Cardiac septum (tissue), 1 donor: Measurements from ENCODE around the gene LSM8. TPM values are rescaled to one million over a fixed set of nuclear protein-coding genes. Genes with fewer than 3 reads are reported as not detected.
A peak's percentile ranks its signal among the peaks of the same experiment; 100 is the strongest.
"Not testable (repeated sequence)": the region's sequence is repeated elsewhere in the genome, so short reads cannot be mapped to it uniquely, and the experiment has no call there.

Experiments used
- DNase-seq: peaks from one replicate; pipeline ENCODE4 v3.0.0-alpha.2; 2020; ENCODE audit warnings: low spot score
- intact Hi-C: fragments of 100-400 bp; cut with DNase I; formaldehyde crosslinking; loops from one replicate; pipeline ENCODE4 v1.14.0; 2022
- total RNA-seq: library from RNA; stranded (reverse); fragmentation: NEBNext Ultra II Directional; extraction: Animal tissue kit (Norgen Biotek cat#: 25700); gene quantifications from one replicate; pipeline ENCODE4 v1.2.1, GENCODE V29; 2021
- donor health status: DM: no; HTN: no; CAD: no.

Gene LSM8
- total RNA-seq, 1 donor from 2014 or later, result 15.6 TPM

DNA sequence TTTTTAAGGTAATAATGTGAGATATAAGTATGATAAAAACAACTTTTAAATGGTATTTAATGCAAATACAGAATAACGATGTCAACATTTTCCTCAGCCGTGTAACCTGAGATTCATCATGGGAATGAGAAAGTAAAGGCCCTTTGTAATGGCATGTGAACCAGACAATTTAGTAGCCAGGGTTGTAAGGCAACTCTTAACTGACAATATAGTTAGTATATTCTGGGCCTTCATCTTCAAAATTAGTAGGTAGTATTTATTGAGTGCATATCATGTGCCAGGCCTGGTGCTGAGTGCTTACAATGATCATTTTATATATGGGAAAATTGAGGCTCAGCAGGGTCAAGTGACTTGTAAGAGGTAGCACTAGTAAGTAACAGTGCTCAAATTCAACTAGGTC lies 10.6 kb downstream of the LSM8 start:
- intact Hi-C loops, result no loop called here

GRCh38 chr7:118195837-118196474 lies 12.0 kb downstream of the LSM8 start:
- DNase-seq, result no peak
- intact Hi-C loops, result no loop called here

More for the DNA sequence above, 10.6 kb downstream of the LSM8 start:
- DNase-seq, result no peak

- DNase-seq, result no peak
- intact Hi-C loops, result no loop called here
Observed at GRCh38 chr7:118202061-118202460, 18.1 kb downstream of the LSM8 start.

GRCh38 chr7:118214051-118214832 lies 30.3 kb downstream of the LSM8 start:
- DNase-seq, result peak; percentile 77
- intact Hi-C loops, result no loop called here

DNA sequence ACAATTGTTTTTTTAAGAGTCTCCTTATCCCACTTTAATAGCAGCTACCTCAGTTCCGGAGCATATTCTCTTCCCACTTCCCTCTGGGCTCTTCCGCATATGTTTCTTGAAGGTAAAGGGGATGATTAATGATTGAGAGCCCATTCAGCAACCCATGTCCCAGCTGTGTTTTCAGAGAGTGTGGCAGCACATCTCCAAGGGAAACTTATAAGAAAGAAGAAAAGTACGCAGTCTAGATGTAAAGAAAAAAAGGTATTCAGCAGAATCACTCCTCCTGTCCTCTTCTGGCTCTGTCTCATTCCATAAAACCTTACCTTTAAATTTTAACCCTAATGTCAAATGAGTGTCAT lies 30.8 kb downstream of the LSM8 start:
- intact Hi-C loops, result no loop called here
- DNase-seq, result no peak

GRCh38 chr7:118217210-118217619 lies 33.3 kb downstream of the LSM8 start:
- intact Hi-C loops, result no loop called here
- no peak for DNase-seq

GRCh38 chr7:118218413-118219156 lies 34.6 kb downstream of the LSM8 start:
- intact Hi-C loops, result no loop called here
- DNase-seq, result no peak

- intact Hi-C loops, result no loop called here
- DNase-seq, result no peak
Observed at GRCh38 chr7:118219157-118219512, 35.2 kb downstream of the LSM8 start.

DNA sequence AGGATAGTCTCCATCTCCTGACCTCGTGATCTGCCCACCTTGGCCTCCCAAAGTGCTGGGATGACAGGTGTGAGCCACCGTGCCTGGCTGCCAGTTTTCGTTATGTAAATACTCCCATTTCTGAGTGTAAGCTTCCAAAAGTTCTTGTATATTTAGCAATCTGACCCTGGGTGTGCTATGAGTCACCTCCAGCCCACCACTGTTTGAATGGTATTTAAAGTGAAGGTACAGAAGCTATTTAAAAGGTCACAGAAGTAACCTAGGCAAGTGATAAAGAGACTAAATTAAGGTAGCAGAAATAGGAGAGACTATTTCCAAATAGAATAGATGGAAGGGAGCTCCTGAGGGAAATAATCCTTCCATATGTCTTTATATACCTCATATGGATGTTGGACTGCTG lies 36.6 kb downstream of the LSM8 start:
- no peak for DNase-seq
- intact Hi-C loops, result no loop called here

DNA sequence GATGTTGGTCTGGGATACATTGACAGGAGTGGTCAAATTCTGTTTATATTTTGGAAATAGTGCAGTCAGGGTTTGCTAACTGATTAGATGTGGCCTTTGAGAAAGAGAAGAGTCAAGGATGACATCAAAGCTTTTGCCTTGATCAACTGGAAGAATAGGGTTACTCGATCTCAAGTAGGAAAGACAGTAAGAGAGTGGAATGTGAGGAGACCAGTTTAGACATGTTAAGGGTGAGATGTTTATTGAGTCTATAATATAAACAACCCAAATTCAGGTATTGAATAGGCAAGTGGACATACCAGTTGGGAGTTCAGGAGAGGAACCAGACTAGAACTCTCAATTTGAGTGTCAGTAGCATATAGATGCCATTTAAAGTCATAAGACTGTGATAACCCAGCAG lies 38.6 kb downstream of the LSM8 start:
- no peak for DNase-seq
- intact Hi-C loops, result no loop called here

GRCh38 chr7:118224521-118224920 lies 40.6 kb downstream of the LSM8 start, which contains the start of gene ANKRD7:
ANKRD7 (plus strand) TSS chr7:118224704; CDS start chr7:118224831, 127 bp downstream.
- intact Hi-C loops, result no loop called here
- no peak for DNase-seq

DNA sequence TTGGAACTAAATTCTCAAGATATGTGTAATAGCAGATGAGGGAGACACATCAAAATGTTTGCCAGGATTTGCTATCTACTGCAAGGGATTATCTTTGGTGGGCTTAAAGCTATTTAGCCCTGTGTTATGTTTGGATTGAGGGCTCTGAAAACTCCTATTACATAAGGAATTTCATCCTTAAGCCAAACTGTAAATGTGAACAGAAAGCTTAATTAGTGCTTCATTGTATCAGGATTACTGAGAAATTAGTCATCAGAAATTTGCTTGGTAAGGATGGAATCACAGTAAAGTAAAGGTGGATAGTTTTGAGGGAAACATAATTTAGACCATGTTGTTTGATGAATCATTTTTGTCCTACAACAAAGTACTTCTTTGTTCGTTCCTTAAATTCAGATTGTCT lies 48.9 kb downstream of the LSM8 start:
- DNase-seq, result no peak
- intact Hi-C loops, result no loop called here

DNA sequence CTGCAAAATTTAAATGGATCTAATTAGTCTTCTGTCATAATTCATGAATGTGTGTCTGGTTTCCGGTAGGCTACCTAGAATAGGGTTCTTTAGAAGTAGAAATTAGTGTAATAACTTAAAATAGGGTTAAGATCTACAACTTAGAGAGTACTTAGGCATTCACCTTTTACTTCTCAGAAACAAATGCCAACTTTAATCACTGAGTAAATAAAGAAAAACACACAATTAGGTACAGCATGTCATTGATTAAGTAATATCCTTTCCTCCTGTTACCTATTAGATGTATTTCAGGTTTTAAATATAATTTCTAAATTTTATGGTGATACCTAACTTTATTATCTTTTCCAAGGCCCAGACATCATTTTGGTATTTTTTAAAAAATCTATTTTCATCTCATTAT lies 49.8 kb downstream of the LSM8 start:
- intact Hi-C loops, result no loop called here
- DNase-seq, result no peak

DNA sequence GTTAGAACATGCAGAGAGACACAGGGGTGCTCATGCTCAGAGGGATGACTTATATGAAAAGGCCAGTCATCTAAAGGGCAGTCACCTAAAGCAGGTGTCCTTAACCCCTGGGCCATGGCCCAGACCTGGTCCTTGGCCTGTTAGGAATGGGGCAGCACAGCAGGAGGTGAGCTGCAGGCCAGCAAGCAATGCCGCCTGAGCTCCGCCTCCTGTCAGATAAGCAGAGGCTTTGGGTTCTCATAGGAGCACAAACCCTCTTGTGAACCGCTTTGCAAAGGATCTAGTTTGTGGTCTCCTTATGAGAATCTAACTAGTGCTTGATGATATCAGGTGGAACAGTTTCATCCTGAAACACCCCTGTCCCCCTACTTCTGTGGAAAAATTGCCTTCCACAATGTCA lies 55.0 kb downstream of the LSM8 start:
- DNase-seq, result no peak

DNA sequence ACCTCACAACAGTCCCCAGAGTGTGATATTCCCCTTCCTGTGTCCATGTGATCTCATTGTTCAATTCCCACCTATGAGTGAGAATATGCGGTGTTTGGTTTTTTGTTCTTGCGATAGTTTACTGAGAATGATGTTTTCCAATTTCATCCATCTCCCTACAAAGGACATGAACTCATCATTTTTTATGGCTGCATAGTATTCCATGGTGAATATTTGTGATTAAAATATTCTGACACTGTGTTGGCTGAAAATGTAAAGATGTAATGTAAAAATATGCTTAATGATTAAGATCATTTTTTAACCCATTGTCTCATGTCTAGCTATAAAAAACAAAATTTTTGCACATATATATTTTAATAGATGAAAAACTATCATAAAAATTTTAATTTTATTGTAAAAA lies 56.4 kb downstream of the LSM8 start:
- DNase-seq, intact Hi-C loops: not testable (repeated sequence)

More for the DNA sequence above, 55.0 kb downstream of the LSM8 start:
- intact Hi-C loops, result no loop called here

Other genes starting within 250 kb of the LSM8 start
- 0.62 TPM for gene ANKRD7, start 40.5 kb downstream of the LSM8 start, total RNA-seq